Non-pigmented ciliary epithelial cell (primary cell): Measurements from ENCODE around the gene AOC1.
"Not testable (repeated sequence)": the region's sequence is repeated elsewhere in the genome, so short reads cannot be mapped to it uniquely, and the experiment has no call there.

ENCODE experiments used
- DNase-seq: peaks from one replicate; pipeline ENCODE4 v3.0.0-alpha.2; 2010; ENCODE audit warnings: low read depth

AOC1 gene

DNA sequence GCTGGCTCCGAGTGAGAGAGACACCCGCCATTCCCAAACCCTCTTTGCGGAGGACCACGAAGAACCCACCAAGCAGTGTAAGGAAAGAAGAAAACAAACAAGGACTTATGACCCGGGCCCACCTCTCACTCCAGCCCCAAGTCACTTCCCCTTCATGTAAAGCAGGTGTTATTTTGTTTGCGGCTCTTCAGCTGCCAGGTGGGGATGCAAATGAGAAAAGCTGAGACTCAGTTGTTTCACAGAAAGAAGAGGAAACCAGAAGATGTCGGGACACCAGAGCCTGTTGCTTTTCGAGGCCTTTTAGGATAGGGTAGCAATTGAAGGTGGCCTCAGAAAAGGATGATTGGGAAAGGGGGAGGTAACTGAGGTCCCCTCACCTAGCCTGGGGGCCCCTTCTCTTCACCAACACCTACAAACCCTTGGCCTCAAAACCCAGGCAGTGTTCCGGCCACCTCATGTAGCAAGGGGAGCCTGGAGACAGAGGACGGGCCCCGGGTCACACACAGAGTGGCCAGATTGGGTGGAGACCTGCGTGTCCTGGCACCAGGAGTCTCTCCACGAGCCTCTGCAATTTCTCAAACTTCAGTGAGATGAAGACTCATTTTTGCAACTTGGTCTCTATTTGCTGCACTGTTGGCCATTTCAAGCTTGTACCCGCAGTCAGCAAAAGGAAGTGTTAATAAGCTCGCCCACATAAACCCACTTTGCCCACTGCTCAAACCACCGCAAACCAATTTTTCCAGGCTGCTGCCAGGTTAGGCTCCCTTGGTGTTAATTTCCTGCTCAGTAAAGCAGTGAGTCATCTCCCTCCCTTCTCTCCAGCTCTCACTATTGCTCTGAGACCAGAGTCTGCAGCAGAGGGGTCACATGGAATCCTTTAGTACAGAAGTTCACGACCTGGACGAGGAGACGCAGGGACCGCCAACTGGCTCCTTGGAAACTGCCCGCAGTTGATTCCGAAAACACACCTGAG is 45.5 kb downstream of the AOC1 start:
- no peak for DNase-seq

DNA sequence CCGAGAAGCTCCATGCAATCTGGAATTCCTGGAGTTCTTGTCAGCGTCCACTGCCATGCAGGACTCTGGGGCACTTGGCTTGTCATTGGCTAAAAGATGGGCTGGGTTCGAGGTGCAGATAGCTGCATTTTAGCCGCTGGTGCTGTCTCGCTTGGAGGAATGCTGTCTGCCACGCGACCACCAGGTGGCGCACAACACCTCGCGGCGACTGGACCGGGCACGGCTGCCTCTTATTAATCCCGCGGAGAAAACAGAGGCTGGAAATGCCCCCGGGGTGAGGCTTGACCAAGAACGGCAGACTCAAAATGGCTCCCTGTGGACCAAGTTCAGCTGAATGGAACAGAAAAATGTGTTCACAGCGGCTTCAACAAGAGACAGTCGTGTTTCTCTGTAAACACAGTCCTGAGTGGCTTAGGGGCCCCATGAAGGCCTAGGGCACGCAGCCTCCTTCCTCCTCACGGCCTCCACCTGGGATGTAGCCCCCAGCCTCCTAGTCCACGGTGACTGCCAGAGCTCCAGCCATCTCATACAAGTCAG is 46.2 kb downstream of the AOC1 start:
- DNase-seq = no peak

DNA sequence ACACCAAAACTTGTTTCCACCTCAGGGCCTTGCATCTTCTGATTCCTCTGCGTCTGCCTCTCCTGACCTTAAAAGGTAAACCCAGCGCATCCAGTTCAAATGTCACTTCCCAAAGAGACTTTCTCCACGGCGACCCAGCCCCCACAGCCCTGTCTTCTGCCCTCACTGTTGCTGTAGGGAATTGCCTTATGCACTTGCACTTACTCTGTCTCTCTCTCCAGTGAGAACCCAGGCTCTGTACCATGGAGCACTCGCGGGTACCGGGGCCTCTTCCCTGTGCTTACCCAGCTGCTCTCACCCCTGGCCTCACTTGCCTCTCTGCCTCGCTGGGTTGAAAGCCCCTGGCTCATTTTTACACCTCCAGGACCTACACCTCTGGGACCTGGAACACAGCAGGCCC is 48.4 kb downstream of the AOC1 start:
- no peak for DNase-seq

DNA sequence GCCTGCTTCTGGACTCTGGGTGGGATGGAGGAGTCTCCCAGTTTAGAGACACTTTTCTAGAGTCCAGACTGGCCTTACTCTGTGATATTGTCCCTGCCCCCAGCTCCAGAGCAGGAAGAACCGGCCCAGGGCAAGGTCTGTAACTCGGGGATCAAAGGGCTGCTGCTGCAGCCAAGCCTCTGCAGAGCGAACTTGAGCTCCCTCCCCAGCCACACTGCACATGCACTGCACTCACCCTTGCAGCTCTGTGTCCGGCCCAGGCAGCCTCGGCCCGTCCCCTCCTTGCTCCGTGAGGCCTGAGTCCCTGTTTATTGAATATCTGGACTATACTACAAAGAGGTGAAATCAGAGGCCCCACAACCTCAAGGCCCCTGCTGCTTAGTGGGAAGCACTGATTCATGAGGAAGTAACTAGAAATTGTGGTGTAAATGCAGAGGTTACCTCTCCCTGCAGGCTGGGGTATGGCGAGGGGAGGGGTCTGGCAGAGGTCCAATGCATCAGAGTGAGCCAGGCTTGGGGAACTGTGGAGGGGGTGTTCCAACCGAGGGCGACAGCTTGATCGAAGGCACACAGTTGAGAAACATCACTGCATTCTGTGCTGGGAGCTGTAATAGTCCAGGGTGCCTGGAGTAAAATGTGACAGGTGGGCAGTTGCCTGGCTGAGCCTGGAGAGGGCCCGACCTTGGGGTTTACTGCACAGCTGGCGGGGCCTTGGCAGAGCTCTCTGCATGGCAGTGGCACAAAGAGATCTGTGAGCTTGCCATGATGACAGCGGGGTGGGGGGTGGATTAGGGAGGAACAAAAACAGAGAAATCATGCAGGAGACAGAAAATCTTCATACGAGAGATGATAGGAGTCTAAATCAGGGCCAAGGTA is 49.1 kb downstream of the AOC1 start:
- DNase-seq = no peak

DNA sequence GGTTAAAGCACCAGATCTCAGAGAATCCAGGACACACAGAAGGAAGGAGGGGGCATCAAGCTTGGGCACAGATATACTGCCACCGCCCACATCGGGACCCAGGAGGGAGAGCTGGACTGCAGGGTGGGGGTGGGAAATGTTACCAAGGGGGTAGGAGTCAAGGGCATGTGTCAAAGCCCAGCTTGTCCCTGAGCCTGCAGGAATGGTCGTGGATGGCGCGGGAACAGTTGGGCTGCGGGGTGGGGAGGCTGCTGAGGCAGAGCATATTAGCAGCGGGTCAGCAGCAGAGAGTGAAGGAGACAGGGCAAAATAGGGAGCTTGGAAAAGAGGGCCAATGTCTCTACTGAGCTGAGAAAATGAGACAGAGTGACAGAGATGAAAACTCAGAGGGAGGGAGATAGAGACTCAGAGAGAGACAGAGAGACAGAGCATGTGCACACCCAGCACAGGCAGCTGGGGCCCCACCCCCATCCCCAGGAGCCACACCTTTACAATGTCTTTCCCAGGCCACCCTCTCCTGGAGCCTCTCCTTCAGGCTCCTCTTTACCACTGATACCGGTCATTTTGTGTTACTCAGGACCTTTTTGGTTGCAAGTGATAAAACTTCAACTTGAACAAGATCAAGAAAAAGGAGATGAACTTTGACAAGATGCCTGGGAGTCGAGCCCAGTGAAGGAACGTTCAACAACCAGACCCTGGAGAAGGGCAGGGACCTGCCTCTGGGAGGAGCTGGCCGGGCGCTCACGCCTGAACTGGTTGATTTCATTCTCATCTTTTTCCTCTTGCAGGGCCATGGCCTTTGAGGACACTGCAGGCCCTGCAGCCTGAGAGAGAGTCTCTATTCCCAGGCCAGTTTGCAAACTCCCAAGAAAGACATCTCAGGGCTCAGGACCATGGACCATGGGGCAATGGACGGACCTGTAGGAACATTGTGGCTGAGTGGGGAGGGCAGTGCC is 50.0 kb downstream of the AOC1 start:
- no peak for DNase-seq

DNA sequence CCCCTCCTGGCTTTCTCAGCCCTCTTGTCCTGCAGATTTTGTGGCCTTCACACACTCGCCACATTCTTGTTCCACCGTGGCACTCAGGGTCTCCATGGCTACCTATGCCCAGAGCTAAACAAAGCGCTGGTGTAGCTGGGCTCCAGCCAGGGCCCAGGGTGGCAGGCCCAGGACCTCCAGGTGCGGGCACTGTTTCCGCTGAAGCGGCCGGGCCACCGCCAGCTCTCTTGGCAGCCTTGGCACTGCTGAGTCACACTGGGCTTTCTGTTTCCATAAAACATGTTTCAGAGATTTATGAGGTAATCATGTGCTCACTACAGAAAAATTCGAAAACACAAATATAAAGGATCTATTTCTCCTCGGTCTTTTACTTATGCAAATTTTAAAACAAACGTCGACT is 51.3 kb downstream of the AOC1 start:
- DNase-seq = peak; percentile 20

DNA sequence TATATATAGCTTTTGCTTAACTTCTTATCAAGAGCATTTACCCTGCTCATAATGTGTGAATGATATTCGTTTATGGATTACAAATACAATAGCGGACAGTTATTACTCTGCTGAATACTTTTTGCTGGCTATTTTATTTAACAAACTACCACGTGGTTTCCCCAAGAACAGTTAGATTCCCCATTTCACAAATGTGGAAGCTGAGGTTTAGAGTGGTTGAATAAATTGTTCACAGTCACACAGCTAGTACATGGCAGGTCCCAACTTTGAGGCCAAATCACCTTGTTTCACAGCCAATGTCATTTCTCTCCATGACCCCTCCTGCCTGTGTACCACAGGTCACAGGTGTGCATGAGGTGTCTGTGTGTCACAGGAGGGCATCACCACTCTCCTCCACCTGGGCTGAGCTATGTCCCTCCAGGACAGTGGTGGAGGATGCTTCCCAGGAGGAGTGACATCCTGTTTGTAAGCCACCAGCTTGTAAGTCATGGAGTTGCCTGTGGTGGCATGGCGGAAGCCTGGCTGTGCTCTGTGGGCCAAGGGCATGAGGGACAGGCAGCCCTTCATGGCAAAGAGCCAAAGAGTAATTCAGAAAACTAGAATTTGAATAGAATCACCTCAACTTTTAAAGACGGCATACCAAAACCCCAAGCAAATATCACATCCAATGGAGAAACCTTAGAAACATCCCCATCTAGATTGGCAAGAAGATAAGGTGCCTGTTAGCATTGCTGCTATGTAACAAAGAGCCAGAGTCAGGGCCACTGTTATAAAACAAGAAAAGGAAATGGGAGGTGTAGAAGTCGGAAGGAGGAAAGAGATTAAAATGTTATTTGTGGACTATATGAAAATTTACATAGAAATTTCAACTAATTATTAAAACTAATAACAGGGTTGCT is 51.9 kb downstream of the AOC1 start:
- no peak for DNase-seq

- DNase-seq = no peak
These were observed 55.9 kb downstream of the AOC1 start for GRCh38 chr7:150908173-150908572.

DNA sequence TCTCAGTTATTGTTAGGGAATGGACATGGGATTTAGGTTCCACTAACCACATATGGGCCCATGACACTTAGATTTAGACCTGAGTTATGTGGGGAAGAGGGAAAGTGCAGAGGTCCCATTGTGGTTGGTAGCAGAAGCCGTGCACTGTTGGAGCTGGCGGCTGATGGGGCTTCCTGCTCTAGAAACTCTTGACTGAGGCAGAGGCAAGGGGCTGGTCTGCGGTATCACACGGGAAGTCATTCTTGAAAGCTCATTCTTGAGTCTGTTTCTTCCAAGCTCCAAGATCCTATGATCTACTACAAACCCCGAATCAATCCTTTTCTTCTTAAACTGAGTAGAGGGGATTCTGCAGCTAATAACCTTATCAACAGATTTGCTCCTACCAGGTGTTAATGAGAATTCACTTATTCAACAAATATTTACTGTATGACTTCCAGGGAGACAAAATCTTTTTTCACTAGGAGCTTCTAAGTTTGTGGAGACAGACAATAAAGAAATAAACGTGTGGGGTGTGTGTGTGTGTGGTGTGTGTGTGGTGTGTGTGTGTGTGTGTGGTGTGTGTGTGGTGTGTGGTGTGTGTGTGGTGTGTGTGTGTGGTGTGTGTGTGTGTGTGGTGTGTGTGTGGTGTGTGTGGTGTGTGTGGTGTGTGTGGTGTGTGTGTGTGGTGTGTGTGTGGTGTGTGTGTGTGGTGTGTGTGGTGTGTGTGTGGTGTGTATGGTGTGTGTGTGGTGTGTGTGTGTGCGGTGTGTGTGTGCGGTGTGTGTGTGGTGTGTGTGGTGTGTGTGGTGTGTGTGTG is 57.1 kb downstream of the AOC1 start:
- no peak for DNase-seq

GRCh38 chr7:150910305-150910995 is 58.1 kb downstream of the AOC1 start:
- not testable (repeated sequence) for DNase-seq

GRCh38 chr7:150910996-150911422 is 58.7 kb downstream of the AOC1 start:
- no peak for DNase-seq
